Lung (tissue), 12 donors: Measurements from ENCODE around the gene KRT78. TPM values are rescaled to one million over a fixed set of nuclear protein-coding genes. Genes with fewer than 3 reads are reported as not detected.

Source experiments
- ATAC-seq: fragments of 200-7000 bp; cut with Tn5 transposase; one replicate; pipeline ENCODE4 v1.9.1; 2020; ENCODE audit warnings: moderate number of reproducible peaks; ENCODE audit not compliant: insufficient read depth, low FRiP score
- DNase-seq, 3 donors: peaks; one replicate each; pipeline ENCODE4 v3.0.0-alpha.2; 2013 to 2017
- H3K27ac ChIP-seq, 2 donors: one replicate each; pipeline ENCODE4 v1.5.1; 2013; ENCODE audit warnings: mild to moderate bottlenecking in 2 of 2, moderate library complexity in 2 of 2, control low read depth in 1 of 2, inconsistent platforms in 1 of 2, low read depth in 1 of 2, low read length in 1 of 2
- H3K27me3 ChIP-seq, 3 donors: one replicate each; pipeline ENCODE4 v1.5.1; 2013; ENCODE audit warnings: low read length in 2 of 3; ENCODE audit not compliant: control insufficient read depth in 3 of 3, insufficient read depth in 3 of 3
- H3K36me3 ChIP-seq, 4 donors: one replicate each; pipeline ENCODE4 v1.5.1; 2013; ENCODE audit warnings: low read length in 4 of 4, mild to moderate bottlenecking in 1 of 4, moderate library complexity in 1 of 4; ENCODE audit not compliant: control insufficient read depth in 4 of 4, insufficient read depth in 4 of 4
- H3K4me1 ChIP-seq, 5 donors: one replicate each; pipeline ENCODE4 v1.5.1; 2013; ENCODE audit warnings: low read length in 5 of 5, mild to moderate bottlenecking in 2 of 5, moderate library complexity in 1 of 5; ENCODE audit not compliant: control insufficient read depth in 5 of 5, insufficient read depth in 5 of 5
- H3K4me3 ChIP-seq: one replicate; pipeline ENCODE4 v1.5.1; 2013; ENCODE audit warnings: mild to moderate bottlenecking, control low read depth, moderate library complexity
- H3K9ac ChIP-seq, 2 donors: one replicate each; pipeline ENCODE4 v1.5.1; 2013; ENCODE audit warnings: low read length in 2 of 2, control low read depth in 1 of 2; ENCODE audit not compliant: insufficient read depth in 1 of 2
- H3K9me3 ChIP-seq, 4 donors: one replicate each; pipeline ENCODE4 v1.5.1; 2013; ENCODE audit warnings: low read length in 3 of 4, mild to moderate bottlenecking in 1 of 4, moderate library complexity in 1 of 4; ENCODE audit not compliant: control insufficient read depth in 4 of 4, insufficient read depth in 3 of 4
- WGBS, 2 donors: extraction: QIAGEN DNeasy Blood & Tissue Kit; methylation state at CpG; one replicate each; pipeline ENCODE4 v1.1.7; 2013; 5-methylcytosine and 5-hydroxymethylcytosine counted together
- polyA plus RNA-seq, 2 donors: library from polyadenylated mRNA; stranded (reverse); fragments of 200-250 nt; gene quantifications; one replicate each; pipeline ENCODE4 v1.2.1, GENCODE V29; 2013
- total RNA-seq, 2 donors: library from RNA; depleted of rRNA in 1 of 2; stranded (reverse); fragments of >200 nt in 1 of 2; gene quantifications; one replicate each; pipeline ENCODE4 v1.2.1, GENCODE V29; 2014 to 2021
- TF ChIP-seq, protein P1 (sequence below): IDR thresholded peaks from 2 replicates; pipeline ENCODE4 v1.5.1; 2012; ENCODE audit warnings: mild to moderate bottlenecking; ENCODE audit errors: control extremely low read depth, extremely low read depth
- donor health status: control.
- donor health status: control.
- donor health status: Bipolar disorder and iron deficiency.
- donor health status: healthy.
- donor health status: DM: yes; HTN: yes; CAD: no.

KRT78 gene
- total and polyA plus RNA-seq, 4 donors, result 0.02 to 0.65 TPM; not detected in 2

DNA sequence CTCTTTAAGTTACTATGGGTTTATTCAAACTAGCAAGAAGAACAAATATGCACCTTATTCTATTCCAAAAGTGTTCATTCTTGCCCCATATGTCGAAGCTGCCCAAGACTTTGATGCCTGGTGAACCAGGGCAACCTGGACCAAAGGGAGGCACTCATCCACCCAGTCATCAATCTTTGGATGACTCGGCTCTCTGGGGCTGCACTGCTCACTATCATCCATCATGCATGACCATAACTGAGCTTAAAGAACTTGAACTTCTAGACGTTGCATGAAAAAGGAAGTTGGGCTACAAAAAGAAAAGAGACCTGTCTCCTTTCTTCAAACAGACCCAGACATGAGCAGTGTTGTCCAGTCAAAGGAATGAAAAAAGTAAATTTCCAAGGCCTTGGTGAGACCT is 36.0 kb downstream of the KRT78 start:
- Histone ChIP-seq H3K27me3 (peaks cover 0 to 30% (median 2%) of the 10 kb centered on the region in 3 donors), H3K4me1 (peaks cover 0 to 22% (median 3%) of the 10 kb centered on the region in 5 donors), H3K36me3 (no peaks in the 10 kb centered on the region), H3K27ac (no peak overlapping the region), H3K9me3 (peaks cover 0 to 3% (median 0%) of the 10 kb centered on the region in 4 donors), H3K9ac (no peak overlapping the region), H3K4me3 (no peak overlapping the region)
- DNase-seq, result no peak
- TF ChIP-seq, protein P1, sequence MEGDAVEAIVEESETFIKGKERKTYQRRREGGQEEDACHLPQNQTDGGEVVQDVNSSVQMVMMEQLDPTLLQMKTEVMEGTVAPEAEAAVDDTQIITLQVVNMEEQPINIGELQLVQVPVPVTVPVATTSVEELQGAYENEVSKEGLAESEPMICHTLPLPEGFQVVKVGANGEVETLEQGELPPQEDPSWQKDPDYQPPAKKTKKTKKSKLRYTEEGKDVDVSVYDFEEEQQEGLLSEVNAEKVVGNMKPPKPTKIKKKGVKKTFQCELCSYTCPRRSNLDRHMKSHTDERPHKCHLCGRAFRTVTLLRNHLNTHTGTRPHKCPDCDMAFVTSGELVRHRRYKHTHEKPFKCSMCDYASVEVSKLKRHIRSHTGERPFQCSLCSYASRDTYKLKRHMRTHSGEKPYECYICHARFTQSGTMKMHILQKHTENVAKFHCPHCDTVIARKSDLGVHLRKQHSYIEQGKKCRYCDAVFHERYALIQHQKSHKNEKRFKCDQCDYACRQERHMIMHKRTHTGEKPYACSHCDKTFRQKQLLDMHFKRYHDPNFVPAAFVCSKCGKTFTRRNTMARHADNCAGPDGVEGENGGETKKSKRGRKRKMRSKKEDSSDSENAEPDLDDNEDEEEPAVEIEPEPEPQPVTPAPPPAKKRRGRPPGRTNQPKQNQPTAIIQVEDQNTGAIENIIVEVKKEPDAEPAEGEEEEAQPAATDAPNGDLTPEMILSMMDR, result no peak
- WGBS, 2 donors, result 45 to 47% methylated on average over 3 of the region's 3 CpGs
- ATAC-seq, result no peak

DNA sequence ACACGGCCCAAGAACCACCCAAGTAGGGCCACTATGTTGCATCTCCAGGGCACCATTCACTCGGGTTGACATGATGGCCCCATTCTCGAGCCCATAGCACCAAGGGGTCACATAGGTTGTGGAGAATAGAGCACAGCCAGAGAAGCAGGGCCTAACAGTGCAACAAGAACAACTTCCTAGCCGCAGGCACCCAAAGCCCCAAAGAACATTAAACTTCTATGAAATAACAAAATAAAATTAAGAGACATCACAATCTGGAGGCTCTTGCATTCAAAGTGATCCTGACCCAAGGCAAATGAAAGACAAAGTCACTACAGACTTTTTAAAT is 36.8 kb downstream of the KRT78 start:
- ATAC-seq, result no peak

DNA sequence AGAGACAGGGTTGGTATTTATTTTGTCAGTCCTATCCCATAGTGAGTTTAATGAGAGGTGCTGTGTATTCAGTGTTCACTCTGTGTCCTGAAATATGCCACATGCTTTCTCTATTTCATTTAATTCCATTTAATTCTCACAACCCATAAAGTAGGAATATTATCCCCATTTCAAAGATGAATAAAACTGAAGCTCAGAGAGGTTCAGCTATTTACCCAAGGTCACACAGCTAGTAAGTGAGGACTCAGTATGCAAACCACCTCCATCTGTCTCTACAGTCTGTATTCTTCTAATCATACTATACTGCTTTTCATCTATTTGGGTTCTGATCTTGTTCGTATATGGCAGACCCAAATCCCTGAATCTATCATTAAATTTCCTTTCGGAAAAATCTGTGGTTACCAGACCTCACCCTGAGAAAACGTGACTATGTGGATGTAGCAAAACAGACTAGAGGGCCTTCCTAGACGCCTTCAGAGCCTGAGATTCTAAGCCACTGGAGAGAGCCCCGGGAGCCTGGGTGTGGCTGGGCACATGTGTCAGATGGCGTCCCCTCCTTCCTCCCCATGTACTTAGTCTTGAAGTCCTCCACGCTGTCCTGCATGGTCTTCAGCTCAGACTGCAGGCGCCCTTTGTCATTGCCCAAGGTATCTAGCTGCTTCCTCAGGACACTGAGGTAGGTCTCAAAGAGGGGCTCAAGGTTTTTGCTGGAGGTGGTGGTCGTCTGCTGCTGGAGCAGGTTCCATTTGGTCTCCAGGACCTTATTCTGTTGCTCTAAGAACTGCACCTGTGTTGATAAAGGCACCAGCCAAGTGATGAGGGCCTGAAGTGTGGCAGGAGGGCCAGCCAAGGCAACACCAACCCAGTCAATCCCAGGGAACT is 37.4 kb downstream of the KRT78 start:
- TF ChIP-seq, protein P1, result no peak
- H3K9me3 ChIP-seq, result peaks cover 0 to 3% (median 0%) of the 10 kb centered on the region in 4 donors
- H3K9ac ChIP-seq, result no peak overlapping the region
- peaks cover 0 to 22% (median 3%) of the 10 kb centered on the region in 5 donors for H3K4me1 ChIP-seq
- peaks cover 0 to 32% (median 2%) of the 10 kb centered on the region in 3 donors for H3K27me3 ChIP-seq
- 89 to 90% methylated on average over 9 of the region's 9 CpGs for WGBS, 2 donors
- no peaks in the 10 kb centered on the region for H3K36me3 ChIP-seq
- DNase-seq, result no peak
- no peak overlapping the region for H3K4me3 ChIP-seq
- no peak overlapping the region for H3K27ac ChIP-seq
- no peak for ATAC-seq

More for the DNA sequence above, 36.8 kb downstream of the KRT78 start:
- Histone ChIP-seq H3K27me3 (peaks cover 0 to 30% (median 2%) of the 10 kb centered on the region in 3 donors), H3K36me3 (no peaks in the 10 kb centered on the region), H3K27ac (no peak overlapping the region), H3K9me3 (peaks cover 0 to 3% (median 0%) of the 10 kb centered on the region in 4 donors), H3K4me1 (peaks cover 0 to 22% (median 3%) of the 10 kb centered on the region in 5 donors), H3K4me3 (no peak overlapping the region), H3K9ac (no peak overlapping the region)
- TF ChIP-seq, protein P1, result no peak
- no peak for DNase-seq
- WGBS, 2 donors, result 59 to 84% methylated on average over 4 of the region's 4 CpGs
